CD4-positive, alpha-beta T cell treated with Interleukin-10 for 1 hour (primary cell): Measurements from ENCODE around the gene PPP1R15B.
"Not testable (repeated sequence)": the region's sequence is repeated elsewhere in the genome, so short reads cannot be mapped to it uniquely, and the experiment has no call there.

Source experiments
- DNase-seq: peaks from one replicate; pipeline ENCODE4 v3.0.0-alpha.2; 2020

Gene PPP1R15B

DNA sequence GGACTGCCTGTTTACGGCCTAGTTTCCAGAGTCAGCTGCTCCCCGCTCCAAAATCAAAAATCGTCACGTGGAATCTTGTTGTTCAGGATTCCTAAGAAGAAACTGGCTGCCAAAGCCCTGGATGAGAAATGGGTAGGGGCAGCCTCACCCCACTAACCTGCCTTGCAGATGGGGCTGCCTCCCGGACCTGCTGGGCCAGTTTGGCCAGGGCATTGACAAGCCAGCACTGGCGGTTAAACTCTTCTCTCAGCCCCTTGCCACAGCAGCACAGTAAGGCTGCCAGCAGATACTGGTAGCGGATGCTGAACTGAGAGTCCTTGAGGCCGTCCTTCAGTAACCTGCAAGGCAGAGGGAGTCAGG is 31.6 kb upstream of the PPP1R15B start:
- no peak for DNase-seq

DNA sequence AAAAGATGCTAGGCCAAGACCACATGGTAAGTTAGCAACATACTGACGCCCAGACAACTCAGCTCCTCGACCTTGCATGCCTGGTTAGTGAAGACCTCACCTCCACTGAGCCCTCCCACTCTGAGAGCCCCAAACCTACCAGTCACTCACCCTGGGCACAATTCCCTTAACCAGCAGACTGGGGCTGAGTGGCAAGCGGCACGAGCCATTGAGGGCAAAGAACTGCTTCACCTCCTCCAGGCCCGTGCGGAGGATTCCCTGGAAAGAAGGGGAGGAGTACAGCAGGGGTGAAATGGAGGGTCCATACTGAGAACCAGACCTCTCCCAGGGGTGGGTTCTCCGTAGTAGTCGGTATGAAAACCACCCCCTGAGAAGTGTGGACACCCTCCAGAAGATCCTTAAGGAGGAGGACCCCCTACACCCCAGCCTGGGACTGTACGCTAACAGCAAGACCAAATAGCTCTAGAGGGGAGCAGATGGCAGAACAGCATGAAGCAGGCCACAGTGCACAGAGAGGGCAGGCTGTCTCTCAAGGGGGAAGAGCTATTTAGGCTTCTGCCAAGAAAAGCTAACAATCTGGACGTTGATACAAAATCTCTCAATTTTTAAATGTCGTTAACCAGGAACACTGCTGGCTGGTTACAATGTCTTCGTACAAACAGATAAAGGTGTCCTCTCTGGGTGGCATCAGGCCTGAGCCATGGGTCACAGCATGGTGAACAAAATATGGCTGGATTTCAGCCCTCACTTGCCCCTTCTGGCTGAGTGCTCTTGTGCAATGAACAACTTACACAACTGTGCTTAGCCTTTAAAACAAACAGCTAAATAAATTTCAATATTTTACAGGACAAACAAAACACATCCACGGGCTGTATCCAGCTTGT is 31.0 kb upstream of the PPP1R15B start:
- DNase-seq, result no peak

DNA sequence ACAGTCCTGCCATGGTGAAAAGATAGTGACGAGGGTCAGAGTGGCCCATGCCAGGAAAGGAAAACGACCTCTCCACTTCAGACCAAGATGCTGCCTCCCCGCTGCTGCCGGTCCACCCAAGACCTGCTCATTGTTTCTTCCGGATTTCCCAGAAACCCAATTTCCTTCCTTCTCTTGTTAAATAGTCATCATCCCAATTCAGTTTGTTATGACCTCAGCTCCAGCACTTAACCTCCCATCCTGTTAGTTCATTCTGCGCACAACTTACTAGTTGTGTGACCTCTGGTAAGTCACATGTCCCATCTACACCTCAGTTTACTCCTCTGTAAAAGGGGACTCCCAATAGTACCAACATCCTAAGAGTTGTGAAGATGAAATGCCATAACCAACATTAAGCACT is 29.9 kb upstream of the PPP1R15B start:
- DNase-seq, result no peak

DNA sequence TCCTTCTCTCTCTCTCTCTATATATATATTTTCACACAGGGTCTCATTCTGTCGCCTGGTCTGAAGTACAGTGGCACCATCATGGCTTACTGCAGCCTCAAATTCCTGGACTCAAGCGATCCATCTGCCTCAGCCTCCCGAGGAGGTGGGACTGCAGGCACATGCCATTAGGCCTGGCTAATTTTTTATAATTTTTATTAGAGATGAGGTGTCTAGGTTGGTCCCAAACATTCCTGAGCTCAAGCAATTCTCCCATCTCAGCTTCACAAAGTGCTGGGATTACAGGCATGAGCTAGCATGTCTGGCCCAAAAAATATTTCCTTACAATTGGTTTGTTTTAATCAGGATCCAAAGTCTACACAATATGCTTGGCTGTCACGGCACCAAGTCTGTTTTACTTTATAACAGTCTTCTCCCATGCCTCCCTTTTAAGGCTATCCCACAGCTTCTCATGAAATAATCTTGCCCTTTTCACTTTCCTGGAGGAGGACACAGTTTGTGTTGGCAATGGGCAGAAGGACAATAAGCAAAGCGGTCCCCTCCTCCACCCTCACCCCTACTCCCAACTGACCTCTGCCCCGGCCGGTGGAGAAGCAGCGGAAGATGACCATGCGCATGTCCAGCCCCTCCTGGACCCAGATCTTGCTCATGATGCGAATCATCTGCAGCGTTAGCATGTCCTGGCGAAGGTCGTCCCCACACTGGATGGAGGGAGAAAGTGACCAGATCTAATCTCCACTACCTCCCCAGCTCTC is 28.2 kb upstream of the PPP1R15B start:
- DNase-seq, result no peak

DNA sequence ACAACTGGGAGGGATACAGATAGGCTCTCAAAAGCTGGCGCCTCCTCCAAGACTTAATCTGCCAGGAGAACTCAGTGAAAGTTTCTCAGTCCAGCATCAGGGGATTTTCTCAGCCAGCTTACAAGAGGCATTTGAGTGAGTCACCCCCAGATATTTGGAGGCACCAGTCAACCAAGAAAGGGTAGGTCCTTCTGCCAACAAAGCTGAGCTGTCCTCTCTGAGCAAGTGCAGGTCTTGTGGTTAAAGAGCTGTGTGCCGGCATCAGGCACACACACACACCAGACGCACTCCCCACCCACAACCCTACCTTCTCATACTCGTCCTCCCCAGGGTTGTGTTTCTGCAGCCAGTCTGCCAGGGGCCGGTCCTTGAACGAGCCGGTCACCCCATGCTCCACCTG is 27.0 kb upstream of the PPP1R15B start:
- DNase-seq, result no peak

DNA sequence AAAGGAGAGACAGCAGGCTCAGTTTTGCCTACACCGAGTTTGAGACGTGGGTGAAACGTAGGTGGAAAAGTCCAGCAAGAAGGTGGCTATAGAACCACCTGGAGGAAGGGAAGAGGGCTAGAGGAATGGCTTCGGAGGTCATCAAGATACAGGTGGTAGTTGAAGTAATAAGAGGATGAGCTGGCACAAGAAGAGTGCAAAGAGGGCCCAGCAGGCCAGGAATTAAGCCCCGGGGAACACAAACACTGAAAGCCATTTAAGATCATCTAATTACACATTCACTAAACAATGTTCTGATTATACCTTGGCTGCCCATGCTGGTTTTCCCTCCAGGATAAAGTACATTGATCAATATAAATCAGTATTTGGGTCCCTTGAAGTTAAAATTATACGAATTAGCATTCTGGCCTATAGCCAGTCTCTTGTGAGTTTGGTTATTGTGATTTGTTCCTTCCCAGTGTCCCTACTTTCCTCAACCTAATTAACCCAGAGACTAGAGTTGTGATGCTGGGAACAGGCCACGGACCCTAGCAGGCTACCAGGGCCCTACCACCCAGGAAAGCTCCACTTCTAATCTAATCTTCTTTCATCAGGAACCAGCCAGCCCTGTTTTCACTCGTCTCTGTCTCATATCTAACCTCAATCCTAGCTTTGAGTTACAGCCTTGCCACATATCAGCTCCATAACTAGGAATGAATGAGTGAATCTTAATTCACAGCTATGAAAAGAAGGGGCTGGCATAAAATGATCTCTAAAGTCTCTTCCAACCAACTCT is 26.4 kb upstream of the PPP1R15B start:
- no peak for DNase-seq

DNA sequence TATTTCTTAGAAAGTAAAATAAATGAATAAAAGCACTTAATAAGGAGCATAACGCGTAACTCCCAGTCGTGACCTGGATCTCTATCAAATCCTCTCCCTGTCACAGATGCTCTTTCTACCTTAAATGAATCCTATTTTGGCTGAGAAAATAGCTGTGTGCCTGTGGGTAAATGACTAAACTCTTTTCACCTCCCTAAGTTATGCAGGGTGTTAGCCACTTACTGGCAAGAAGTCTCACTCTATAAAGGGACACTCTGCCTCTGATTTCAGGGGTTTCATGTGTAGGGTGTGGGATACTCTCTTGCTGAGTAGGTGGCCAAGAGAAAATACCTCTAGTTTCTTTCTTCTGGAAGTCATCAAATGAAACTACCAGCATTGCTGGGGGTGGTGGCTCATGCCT is 24.3 kb upstream of the PPP1R15B start:
- no peak for DNase-seq

DNA sequence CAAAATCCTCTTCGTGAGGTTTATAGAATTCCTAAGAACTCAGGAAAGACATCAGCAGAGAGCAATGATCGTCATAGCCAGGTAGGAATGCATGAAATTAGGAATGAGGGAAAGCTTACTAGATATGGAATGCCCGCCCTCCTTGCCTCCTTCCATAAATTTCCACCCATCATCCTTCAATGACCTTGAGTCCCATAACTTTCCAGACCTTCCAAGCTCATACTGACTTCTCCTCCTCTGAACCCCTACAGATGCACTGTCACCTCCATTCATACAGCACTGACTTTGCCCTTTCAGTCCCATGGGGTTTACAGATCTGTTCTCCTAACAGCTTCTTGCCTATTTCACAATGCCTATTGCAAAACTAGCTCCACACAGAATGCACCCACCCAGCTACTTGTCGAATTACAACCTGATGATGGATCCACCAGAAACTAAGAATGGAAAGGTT is 23.8 kb upstream of the PPP1R15B start:
- DNase-seq, result no peak

DNA sequence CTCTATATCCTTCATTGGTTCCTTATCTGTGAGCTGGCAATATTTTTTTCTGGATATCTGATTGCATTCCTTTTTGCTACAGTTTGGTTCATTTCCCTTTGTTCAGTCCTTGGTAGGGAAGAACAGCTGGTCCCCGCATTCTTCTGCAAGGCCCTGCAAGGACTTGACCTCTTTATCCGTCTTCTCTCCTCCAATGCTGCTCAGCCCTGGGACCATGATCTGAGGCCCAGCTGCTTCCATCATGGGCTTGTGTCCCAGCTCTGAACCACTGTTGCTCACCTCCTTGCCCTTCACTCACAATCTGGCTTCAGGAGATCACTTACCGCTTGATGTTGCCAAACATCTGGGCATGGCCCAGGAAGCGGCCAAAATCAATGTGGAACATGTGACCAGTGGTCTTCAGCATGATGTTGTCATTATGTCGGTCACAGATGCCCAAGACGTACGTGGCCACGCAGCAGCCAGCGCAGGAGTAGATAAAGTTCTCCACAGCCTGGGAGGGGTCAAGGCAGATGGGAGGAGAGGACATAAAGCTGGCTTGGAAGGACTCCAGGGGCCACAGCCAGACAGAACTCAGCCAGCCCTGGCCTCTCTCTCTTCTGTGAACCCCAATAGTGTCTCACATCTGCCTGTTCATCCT is 22.6 kb upstream of the PPP1R15B start:
- no peak for DNase-seq

DNA sequence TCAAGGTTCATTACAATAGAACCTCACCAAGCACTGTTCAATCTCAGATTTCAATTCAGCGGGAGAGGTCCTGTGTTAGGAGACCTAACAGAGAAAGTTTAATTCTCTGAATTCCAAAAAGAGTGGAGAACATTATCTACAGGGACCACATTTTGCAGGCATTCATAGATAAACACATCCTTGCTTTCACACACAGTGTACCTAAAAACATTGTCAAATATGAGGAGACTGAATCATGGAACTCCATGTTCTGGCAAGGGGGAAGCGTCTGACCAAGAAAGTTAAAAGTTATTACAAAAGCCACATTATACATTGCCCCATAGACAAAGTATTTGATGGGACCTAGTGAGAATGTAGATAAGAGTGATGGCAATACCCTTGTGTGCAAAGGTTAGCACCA is 21.1 kb upstream of the PPP1R15B start:
- DNase-seq, result no peak

DNA sequence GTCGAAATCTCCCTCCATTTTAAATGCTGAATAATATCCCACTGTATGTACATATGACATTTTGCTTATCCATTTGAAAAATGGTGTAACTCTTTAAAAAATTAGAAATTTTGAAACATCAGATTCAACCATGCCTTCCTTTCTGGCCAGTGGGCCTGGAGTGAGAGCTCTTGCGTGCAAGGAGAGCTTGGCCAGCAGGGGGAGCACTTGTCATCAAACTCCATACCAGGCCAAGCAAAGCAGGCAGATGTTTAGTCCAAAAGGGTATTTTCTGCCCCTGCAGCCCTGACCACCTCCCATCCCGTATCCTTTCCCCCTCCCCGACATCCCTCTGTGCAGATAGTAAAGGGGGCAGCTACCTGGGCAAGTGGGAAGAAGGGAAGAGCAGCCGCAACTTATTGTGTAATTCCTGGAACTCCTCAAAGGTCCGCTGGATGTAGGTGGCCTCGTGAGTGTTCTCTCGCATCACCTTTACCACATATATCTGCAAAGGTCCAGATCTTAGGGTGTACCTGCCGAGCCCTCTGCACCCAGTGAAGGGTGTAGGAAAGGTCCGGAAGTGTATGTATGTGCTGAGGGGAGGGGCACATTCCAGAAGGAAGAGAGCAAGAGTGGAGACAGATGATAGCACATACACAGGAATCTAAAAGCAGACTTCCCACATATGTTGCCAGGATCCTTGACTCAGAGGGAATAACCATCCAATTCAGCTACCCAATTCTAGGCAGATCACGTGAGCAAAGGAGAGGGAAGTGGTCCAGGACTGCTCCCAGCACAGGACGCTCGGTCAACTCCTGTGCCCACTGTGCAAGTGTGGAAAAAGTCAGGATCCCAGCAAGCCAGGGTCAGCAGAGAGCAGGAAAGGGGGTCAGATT is 19.9 kb upstream of the PPP1R15B start:
- peak; percentile 81 for DNase-seq

DNA sequence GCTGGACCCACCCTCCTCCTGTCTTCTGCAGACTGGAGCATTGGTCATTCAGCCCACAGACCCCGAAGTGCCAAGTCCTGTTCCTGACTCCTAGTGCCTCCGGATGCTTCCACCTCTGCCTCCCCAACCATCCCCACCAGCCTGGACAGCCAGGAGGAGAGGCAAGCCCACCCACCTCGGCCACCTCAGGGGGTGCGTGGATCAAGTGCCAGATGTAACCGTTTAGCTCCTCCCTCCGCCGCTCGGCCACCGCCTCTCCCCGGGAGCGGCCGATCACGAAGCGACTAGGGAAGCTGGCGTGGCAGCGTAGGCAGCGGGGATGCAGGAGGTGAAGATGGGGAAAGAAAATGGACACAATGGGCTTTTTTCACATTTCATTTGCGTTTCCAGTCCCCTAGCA is 18.1 kb upstream of the PPP1R15B start:
- DNase-seq, result no peak

DNA sequence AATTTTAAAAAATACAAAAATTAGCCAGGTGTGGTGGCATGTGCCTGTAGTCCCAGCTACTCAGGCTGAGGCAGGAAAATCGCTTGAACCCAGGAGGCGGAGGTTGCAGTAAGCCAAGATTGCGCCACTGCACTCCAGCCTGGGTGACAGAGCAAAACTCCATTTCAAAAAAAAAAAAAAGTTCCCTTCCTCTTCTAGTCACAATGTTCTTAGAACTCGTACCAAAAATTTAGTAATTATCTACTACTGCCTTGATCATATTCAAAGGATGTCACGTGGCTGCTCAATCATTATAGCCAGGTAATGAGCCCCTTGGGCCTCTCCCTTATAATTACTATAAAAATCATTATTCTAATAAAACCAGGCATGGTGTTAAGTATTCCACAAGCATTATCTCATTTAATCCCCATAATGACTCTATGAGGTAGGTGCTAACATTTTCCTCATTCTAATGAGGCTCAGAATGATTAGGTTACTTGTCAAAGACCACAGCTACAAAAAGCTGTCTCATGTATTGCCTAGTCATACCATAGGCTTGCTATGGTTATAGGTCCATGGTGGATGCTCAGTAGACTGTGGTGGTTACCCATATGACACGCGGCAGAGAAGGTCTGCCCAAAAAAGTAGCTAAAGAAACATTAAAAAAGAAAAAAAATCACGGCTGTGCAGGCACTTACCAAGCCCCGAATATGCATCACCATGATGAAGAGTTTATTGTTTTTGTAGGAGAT is 15.5 kb upstream of the PPP1R15B start:
- DNase-seq, result no peak

DNA sequence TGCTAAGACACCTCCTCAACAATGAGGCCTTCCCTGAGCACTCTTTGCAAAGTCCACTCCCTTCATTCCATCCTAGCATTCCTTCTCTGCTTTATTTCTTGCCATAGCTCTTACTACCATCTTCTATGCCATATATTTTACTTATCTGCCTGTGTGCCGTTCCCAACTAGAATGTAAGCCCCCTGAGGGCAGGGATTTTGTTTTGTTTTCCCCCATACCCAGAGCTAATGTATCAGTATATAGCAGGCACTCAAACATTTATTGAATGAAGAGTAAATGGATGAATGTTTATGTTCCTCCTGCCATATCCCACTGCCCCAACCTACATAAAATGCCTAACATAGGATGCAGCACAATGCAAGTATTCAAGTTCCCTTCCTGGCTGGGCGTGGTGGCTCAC is 14.9 kb upstream of the PPP1R15B start:
- DNase-seq, result no peak

DNA sequence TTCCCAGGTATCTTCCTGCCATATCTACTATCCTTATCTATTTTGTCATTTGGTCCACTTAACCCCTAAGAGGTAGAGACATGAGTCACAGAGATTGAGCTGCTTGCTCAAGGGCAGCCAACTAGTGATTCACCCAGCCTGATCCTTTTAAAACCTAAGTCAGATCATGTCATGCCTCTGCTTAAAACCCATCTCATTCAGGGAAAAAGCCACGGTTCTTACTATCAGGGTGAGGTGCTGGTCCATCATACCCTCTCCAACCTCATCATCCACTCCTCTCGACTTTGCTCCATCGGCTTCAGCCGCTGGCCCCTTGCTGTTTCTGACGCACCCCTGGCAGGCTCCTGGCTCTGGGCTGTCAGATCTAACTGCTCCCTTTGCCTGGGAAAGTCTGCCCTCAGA is 14.4 kb upstream of the PPP1R15B start:
- DNase-seq, result no peak

DNA sequence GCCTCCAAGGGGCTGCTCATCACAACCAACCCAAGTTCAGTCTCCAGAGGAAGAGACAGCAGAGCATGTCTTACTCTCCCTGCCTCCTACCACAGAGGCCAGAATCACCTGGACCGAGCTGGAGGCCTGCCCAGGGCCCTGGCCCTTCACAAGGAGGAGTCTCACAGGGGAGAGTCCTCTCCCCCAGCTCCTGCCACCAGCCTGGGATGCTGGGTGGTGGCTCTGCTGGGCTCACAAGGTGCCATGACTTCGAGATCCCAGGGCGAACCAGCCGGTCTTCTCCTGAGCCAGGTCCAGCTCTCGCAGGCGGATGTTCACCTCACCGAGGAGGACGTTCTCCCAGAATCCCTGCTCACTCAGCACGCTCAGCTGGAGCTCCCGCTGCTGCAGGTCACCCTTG is 13.0 kb upstream of the PPP1R15B start:
- no peak for DNase-seq

DNA sequence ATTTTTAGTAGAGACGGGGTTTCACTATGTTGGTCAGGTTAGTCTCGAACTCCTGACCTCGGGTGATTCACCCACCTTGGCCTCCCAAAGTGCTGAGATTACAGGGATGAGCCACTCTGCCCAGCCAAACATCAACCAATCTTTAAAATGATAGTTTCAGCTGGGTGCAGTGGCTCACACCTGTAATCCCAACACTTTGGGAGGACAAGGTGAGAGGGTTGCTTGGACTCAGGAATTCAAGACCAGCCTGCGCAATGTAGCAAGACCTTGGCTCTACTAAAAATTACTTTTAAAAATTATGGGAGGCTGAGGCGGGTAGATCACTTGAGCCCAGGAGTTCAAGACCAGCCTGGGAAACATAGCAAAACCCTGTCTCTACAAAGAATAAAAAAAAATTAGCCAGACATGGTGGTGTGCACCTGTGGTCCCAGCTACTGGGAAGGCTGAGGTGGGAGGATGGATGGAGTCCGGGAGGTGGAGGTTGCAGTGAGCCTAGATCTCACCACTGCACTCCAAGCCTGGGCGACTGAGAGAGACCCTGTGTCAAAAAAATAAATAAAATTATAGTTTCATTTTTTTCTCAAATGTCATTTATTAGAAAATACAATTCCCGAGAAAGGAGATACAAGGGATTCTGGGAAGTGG is 10.6 kb upstream of the PPP1R15B start:
- not testable (repeated sequence) for DNase-seq

DNA sequence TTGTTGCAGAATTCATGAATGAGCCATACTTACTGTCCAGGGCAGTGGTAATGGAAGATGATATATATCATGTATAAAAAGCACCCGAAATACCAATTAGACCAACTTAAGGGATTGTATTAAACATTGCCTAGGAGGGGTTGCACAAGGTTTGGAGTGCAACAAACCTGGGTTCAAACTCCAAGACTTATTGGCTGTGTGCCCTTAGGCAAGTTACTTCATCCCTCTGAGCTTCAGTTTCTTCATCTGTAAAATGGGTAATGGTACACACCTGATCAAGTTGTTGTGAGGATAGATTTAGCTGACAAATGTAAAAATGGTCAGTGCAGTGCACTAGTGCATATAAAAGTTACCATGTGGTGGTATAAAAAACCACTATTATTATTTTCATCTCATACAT is 9.8 kb upstream of the PPP1R15B start:
- no peak for DNase-seq

DNA sequence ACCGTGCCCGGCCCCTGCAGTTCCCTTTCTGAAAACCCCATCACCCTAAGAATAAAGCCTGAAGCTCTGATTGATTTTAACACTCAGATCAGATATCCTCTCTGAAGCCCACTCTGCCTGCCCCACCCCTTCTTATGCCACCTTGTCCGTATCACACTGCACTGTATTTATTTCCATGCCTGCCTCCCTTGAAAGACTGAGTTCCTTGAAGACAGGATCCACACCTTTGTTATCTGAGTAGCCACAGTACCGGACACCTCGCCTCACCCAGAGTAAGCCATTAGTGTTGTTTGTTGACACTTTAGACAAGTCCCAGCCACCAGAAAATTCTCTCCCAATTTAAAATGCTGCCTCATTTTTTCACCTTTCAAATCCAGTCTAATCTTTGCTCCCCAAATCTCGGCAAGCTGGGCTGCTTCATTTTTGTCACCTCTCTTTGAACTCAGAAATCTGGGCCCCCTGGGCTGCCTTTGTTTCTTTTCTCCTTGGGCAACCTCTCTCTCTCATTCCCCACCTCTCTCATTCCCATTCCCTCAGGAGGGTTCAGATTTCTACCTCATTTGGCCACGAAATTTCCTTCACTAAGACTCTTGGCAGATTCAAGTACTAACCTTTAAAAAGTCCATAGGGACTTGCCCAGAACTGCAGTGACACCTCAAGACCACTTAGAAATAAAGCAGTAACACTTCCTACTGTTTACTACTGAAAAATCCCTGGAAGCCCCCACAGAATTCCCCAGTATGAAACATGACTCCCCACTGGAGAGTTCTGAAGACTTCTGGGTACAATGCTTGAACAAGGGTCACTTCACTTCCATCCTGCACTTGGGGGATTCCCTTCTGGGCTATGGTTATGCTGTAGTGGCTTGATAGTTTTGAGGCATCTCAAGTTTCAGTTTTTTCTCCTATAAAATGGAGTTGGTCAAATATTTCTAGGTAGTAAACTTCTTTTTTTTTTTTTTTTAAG is 8.7 kb upstream of the PPP1R15B start:
- no peak for DNase-seq

DNA sequence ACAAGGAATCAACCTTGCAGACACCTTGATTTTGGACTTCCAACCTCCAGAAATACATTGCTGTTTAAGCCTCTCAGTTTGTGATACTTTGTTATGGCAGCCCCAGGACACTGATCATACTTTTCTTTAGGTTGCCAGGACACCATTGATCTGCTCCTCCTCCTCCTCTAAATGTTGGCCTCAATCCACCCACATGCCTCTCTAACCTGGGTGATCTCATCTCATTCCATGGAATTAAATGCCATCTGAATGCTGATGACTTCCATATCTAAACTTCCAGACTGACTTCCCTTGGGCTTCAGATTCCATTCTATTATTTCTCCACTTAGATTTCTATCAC is 7.4 kb upstream of the PPP1R15B start:
- DNase-seq, result no peak
